Mucosa of descending colon (tissue), 3 donors: ENCODE results near the gene HMOX2. TPM values are rescaled to one million over a fixed set of nuclear protein-coding genes. Genes with fewer than 3 reads are reported as not detected.

Experiments
- ATAC-seq: fragments of 200-7000 bp; cut with Tn5 transposase; one replicate; pipeline ENCODE4 v1.9.1; 2020; ENCODE audit warnings: mild to moderate bottlenecking, moderate library complexity
- DNase-seq, 3 donors: peaks; one replicate each; pipeline ENCODE4 v3.0.0-alpha.2; 2020
- H3K36me3 ChIP-seq: fragments of 200-600 bp; one replicate; pipeline ENCODE4 v1.8.0; 2021; ENCODE audit warnings: low read depth, mild to moderate bottlenecking
- H3K4me1 ChIP-seq: fragments of 200-600 bp; one replicate; pipeline ENCODE4 v1.8.0; 2021; ENCODE audit warnings: low read depth, mild to moderate bottlenecking
- H3K4me3 ChIP-seq: fragments of 200-600 bp; one replicate; pipeline ENCODE4 v1.8.0; 2021; ENCODE audit warnings: mild to moderate bottlenecking
- H3K9me3 ChIP-seq: fragments of 200-600 bp; one replicate; pipeline ENCODE4 v1.8.0; 2021; ENCODE audit warnings: mild to moderate bottlenecking
- CTCF ChIP-seq: fragments of 200-600 bp; IDR thresholded peaks from one replicate; pipeline ENCODE4 v1.8.0; 2022; ENCODE audit warnings: antibody characterized with exemption, mild to moderate bottlenecking
- intact Hi-C, 2 donors: fragments of 100-400 bp; cut with DNase I in 1 of 2; cut with micrococcal nuclease in 1 of 2; formaldehyde crosslinking; loops; one replicate each; pipeline versions ENCODE4 v1.11.0 to v1.11.1; 2022; cut with DNase I, micrococcal nuclease
- total RNA-seq, 3 donors: library from RNA; stranded (reverse); fragmentation: NEBNext Ultra II Directional in 2 of 3; extraction: Animal tissue kit (Norgen Biotek cat#: 25700) in 2 of 3; gene quantifications; one replicate each; pipeline versions ENCODE4 v1.2.1 to v1.2.4, GENCODE V29; 2021 to 2023
- donor health status: DM: no; HTN: no; CAD: no; lungs with moderate emphysema.
- donor health status: DM: no; HTN: no; CAD: no.
- donor health status: DM: no; HTN: yes; CAD: no.

Gene HMOX2
- total RNA-seq, 3 donors from 2014 or later = 36.0 to 52.7 (median 49.3) TPM

- Histone ChIP-seq H3K4me1 (peaks cover 4% of the 10 kb centered on the region), H3K9me3 (peaks cover under 1% of the 10 kb centered on the region), H3K36me3 (no peaks in the 10 kb centered on the region), H3K4me3 (no peak overlapping the region)
- DNase-seq = no peak
- TF ChIP-seq CTCF = no peak
- intact Hi-C loops = no loop called here
- ATAC-seq = no peak
These were observed 58.1 kb downstream of the HMOX2 start for GRCh38 chr16:4534151-4534790.

GRCh38 chr16:4535627-4536108 is 59.5 kb downstream of the HMOX2 start:
- Histone ChIP-seq H3K36me3 (no peaks in the 10 kb centered on the region), H3K4me3 (no peak overlapping the region), H3K4me1 (peaks cover 4% of the 10 kb centered on the region), H3K9me3 (peaks cover 12% of the 10 kb centered on the region)
- TF ChIP-seq CTCF = no peak
- intact Hi-C loops = no loop called here
- ATAC-seq (no peak), DNase-seq (no peak)

GRCh38 chr16:4536391-4537106 is 60.4 kb downstream of the HMOX2 start:
- intact Hi-C loops = no loop called here
- DNase-seq (no peak), ATAC-seq (no peak)
- H3K4me3 ChIP-seq = no peak overlapping the region
- TF ChIP-seq CTCF = no peak
- H3K4me1 ChIP-seq = peaks cover 4% of the 10 kb centered on the region
- peaks cover 12% of the 10 kb centered on the region for H3K9me3 ChIP-seq
- no peaks in the 10 kb centered on the region for H3K36me3 ChIP-seq

- intact Hi-C loops = no loop called here
- H3K9me3 ChIP-seq = peaks cover 12% of the 10 kb centered on the region
- H3K4me1 ChIP-seq = peaks cover 4% of the 10 kb centered on the region
- TF ChIP-seq CTCF = no peak
- ATAC-seq = peak; percentile 59
- H3K36me3 ChIP-seq = no peaks in the 10 kb centered on the region
- DNase-seq = peak in 1 of 3 donors; percentile 59
- peak overlapping the region; percentile 51 for H3K4me3 ChIP-seq
These were observed 61.5 kb downstream of the HMOX2 start for GRCh38 chr16:4537376-4538343.
